ENCODE data around the gene VARS2.

VARS2 gene

GRCh38 chr6:30895343-30895742 lies 18.7 kb upstream of the VARS2 start:
- Histone ChIP-seq H3K4me1 (ENCODE audit: control insufficient read depth, insufficient read depth, low read length) (no peaks in the 10 kb centered on the region), H3K36me3 (ENCODE audit: control insufficient read depth in 2 of 2, insufficient read depth in 1 of 2, low read length in 2 of 2) (peaks cover 22 to 93% of the 10 kb centered on the region in 2 experiments), H3K4me3 (ENCODE audit: low read depth, low read length) (no peak overlapping the region), H3K27ac (ENCODE audit: extremely low read depth, low read depth, low read length) (no peak overlapping the region), H3K9me3 (ENCODE audit: control insufficient read depth, insufficient read depth, low read depth, low read length) (no peaks in the 10 kb centered on the region)
- TF ChIP-seq ZNF335 (tag by site-specific recombination; conservative IDR thresholded peaks at IDR 0.05): no peak
- no peak for TF ChIP-seq ZNF558 (tag by site-specific recombination; IDR thresholded peaks at IDR 0.05)
- TF ChIP-seq ZNF658 (tag by site-specific recombination; IDR thresholded peaks at IDR 0.05): no peak
- TF ChIP-seq ZNF473 (tag by site-specific recombination; IDR thresholded peaks at IDR 0.05): no peak
- no peak for TF ChIP-seq ZNF169 (tag by site-specific recombination; IDR thresholded peaks at IDR 0.05)
- peak; percentile 3; the same call in 1 of the 2 replicates for TF ChIP-seq ZBTB17 (tag by site-specific recombination; IDR thresholded peaks at IDR 0.05)
- ChIA-PET CTCF (interaction anchor here (0.6 to 1.0 kb wide), 2 partner anchors 157 to 504 kb away, joined by 3 to 4 read pairs; no protein-coding TSS in a partner anchor), POLR2A (interaction anchor here (0.9 to 1.5 kb wide), 3 partner anchors 10 to 13 kb away, joined by 3 read pairs; partner anchors contain the start of gene DDR1)

DNA sequence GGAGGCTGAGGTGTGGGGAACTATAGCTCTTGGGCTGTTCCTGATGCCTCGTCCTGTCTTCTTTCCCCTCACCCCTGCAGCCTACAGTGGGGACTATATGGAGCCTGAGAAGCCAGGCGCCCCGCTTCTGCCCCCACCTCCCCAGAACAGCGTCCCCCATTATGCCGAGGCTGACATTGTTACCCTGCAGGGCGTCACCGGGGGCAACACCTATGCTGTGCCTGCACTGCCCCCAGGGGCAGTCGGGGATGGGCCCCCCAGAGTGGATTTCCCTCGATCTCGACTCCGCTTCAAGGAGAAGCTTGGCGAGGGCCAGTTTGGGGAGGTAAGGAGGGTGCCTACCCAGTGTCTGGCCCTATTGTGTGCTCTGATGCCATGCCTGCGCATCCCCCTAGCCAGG lies 17.5 kb upstream of the VARS2 start:
- TF ChIP-seq ZNF280D (tag by site-specific recombination; IDR thresholded peaks at IDR 0.05): no peak
- TF ChIP-seq HOXC10 (CRISPR knock-in tag; IDR thresholded peaks at IDR 0.05): no peak
- no peak for TF ChIP-seq TSHZ1 (tag by site-specific recombination; IDR thresholded peaks at IDR 0.05; ENCODE audit: borderline replicate concordance)
- no peak for TF ChIP-seq ZNF623 (tag by site-specific recombination; IDR thresholded peaks at IDR 0.05)
- no peak for TF ChIP-seq GFI1B (tag by site-specific recombination; IDR thresholded peaks at IDR 0.05)
- TF ChIP-seq ZNF426 (tag by site-specific recombination; IDR thresholded peaks at IDR 0.05): no peak
- TF ChIP-seq ZSCAN18 (tag by site-specific recombination; IDR thresholded peaks at IDR 0.05): no peak
- no peak for TF ChIP-seq ZNF221 (tag by site-specific recombination; IDR thresholded peaks at IDR 0.05; ENCODE audit: borderline replicate concordance)
- TF ChIP-seq MZF1 (tag by site-specific recombination; IDR thresholded peaks at IDR 0.05; ENCODE audit: borderline replicate concordance): no peak
- peaks cover 22 to 81% of the 10 kb centered on the region in 2 experiments for H3K36me3 ChIP-seq (ENCODE audit: control insufficient read depth in 2 of 2, insufficient read depth in 1 of 2, low read length in 2 of 2)
- no peak overlapping the region for H3K4me3 ChIP-seq (ENCODE audit: low read depth, low read length)
- ChIA-PET POLR2A (interaction anchor here (0.9 to 1.5 kb wide), 3 partner anchors 11 to 14 kb away, joined by 3 read pairs; partner anchors contain the start of gene DDR1), CTCF (interaction anchor here (0.5 to 1.2 kb wide), 3 partner anchors 168 to 515 kb away, joined by 3 to 4 read pairs (median 3); no protein-coding TSS in a partner anchor)
- H3K9me3 ChIP-seq (ENCODE audit: control insufficient read depth, insufficient read depth, low read depth, low read length): no peaks in the 10 kb centered on the region
- no peaks in the 10 kb centered on the region for H3K4me1 ChIP-seq (ENCODE audit: control insufficient read depth, insufficient read depth, low read length)
- no peak overlapping the region for H3K27ac ChIP-seq (ENCODE audit: extremely low read depth, low read depth, low read length)
